ENCODE data around the gene MT1F. TPM values are rescaled to one million over a fixed set of nuclear protein-coding genes. Genes with fewer than 3 reads are reported as not detected.

The MT1F gene
- 11.8 to 21.5 TPM (median 13.0 TPM) in 5 replicates for total RNA-seq (2022; extraction: Qiagen RNA extraction)

GRCh38 chr16:56657555-56658326 is at the start of gene MT1F:
Gene MT1F (plus strand): TSS chr16:56657959. CDS start chr16:56658059, 100 bp downstream.

GRCh38 chr16:56608043-56608875 is 49.5 kb upstream of the MT1F start, which contains the start of gene MT2A:
Gene MT2A (plus strand): TSS chr16:56608584. CDS start chr16:56608656, 72 bp downstream.

GRCh38 chr16:56625140-56625942 is 32.4 kb upstream of the MT1F start, which contains the start of gene MT1E:
Gene MT1E (plus strand): TSS chr16:56625781. CDS start chr16:56625852, 71 bp downstream.

DNA sequence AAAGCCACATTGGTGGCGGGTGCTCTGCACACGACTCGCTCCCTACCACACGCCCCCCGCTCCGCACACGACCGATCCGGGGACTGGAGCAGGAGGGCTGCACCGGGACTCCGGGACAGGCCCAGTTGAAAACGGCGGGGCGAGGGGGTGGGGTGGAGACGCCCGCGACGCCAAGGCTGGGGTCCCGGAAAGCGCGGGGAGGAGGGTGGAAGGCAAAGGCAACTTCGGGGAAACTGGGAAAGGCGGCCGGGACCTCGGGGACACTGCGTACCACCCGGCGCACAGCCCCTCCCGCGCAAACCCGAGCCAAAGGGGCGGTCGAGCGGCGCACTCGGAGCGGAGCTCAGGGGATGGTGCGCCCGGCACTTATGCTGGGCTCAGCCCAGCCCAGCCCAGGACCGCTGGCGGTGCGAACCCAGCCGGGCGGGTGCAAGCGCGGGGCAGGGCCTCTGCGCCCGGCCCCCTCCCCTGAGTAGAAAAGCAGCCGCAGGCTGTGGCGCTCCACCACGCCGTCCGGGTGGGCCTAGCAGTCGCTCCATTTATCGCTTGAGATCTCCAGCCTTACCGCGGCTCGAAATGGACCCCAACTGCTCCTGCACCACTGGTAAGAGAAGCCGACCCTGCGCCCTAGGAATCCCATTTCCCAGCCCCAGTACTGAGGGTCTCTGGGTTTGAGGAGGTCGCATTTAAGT is 25.5 kb upstream of the MT1F start, which contains the start of gene MT1M:
Gene MT1M, plus strand, starts transcription at position 504 of the 692 bp plus-strand sequence. Its CDS starts 73 bp downstream, at position 577.

DNA sequence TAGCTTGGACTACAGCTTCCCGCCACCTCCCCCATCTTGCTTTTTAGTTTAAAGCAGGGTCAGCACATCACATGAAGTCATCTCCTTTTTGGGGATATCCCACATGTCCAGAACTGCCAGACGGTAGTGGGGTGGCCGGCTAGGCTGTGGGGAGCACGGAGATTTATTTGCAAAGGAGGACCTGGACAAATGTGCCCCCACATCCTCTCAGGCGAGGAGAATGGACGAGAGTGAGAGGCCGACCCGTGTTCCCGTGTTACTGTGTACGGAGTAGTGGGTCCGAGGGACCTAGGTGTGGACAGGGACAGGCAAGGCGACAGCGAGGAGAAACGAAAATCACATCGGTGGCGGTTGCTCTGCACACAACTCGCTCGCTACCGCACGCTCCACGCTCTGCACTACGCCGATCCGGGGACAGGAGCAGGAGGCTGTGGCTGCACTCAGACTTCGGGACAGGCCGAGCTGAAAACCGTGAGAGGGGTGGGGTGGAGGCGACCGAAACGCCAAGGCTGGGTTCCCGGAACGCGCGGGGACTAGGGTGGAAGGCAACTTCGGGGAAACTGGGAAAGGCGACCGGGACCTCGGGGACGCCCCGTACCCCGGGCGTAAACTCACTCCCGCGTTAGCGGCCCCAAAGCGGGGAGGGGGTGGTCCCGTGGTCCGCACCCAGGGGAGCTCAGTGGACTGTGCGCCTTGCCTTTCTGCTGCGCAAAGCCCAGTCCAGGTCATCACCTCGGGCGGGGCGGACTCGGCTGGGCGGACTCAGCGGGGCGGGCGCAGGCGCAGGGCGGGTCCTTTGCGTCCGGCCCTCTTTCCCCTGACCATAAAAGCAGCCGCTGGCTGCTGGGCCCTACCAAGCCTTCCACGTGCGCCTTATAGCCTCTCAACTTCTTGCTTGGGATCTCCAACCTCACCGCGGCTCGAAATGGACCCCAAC is 19.7 kb upstream of the MT1F start, which contains the start of gene MT1A:
Gene MT1A, plus strand, starts transcription at position 853 of the 937 bp plus-strand sequence. Its CDS starts 73 bp downstream, at position 926.

DNA sequence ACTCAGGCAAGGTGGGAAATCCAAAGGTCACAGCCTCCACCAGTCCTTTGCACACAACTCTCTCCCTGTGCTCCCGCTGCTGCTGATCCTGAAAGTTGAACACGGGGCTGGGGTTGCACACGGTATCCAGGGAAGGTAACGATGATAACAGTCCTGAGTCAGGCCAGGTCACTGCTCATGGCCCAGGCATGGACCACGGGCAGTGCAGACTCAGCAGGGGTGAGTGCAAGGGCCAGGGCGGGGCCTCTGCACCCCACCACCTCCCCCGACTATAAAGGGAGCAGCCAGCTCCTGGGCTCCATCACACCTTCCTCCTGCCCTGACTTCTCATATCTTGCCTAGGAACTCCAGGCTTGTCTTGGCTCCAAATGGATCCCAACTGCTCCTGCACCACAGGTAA is 6.2 kb upstream of the MT1F start, which contains the start of gene MT1B:
Gene MT1B, plus strand, starts transcription at position 301 of the 400 bp plus-strand sequence. Its CDS starts 68 bp downstream, at position 369.

GRCh38 chr16:56667581-56668571 is 10.1 kb downstream of the MT1F start, which contains the start of gene MT1G:
Gene MT1G (minus strand): TSS chr16:56668065. CDS start chr16:56667993, 72 bp downstream.

DNA sequence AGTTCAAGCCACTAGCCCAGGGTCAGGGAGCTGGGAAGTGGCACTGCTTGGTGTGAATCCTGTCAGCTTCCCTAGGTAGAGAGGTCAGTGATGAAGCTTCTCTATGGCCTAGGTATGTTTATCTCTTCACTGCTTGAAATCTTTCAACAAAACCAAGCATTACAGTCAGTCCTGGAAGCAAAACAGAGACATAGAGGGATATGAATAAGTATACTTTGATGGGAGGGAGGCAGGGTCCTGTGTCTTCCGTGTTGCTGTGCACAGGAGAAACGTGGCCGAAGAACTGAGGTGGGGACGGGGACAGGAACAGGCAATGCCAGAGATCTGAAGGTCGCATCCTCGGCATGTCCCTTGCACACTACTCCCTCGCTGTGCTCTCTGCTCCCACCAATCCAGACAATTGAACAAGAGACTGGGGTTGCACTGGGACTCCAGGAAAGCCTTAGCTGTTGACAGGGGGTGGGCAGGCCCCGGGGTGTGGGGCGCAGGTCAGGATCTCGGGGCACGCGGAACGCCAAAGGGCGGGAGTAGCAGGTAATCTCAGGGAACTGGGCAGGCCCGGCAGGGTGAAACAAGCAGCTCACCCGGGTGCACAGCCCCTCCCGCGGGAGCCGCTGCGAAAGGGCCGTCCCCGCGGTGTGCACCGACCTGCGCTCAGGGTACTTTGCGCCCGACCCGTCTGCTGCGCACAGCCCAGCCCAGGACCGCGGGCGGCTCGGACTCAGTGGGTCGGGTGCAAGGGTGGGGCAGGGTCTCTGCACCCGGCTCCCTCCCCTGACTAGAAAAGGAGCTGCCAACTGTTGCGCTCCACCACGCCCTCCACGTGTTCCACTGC is 11.5 kb downstream of the MT1F start, which contains the start of gene MT1H:
Gene MT1H, plus strand, starts transcription at position 810 of the 835 bp plus-strand sequence. CDS start 71 bp downstream, outside the sequence.

GRCh38 chr16:56681939-56682702 is 24.4 kb downstream of the MT1F start, which contains the start of gene MT1X:
Gene MT1X (plus strand): TSS chr16:56682470. CDS start chr16:56682541, 71 bp downstream.

Other genes with a start within 250 kb of the MT1F start
- 57.4 to 72.4 TPM (median 64.9 TPM) in 5 replicates for gene AMFR, start 232.4 kb upstream of the MT1F start, total RNA-seq (2022; extraction: Qiagen RNA extraction)
- 94.5 to 123 TPM (median 114 TPM) in 5 replicates for gene NUDT21, start 206.6 kb upstream of the MT1F start, total RNA-seq (2022; extraction: Qiagen RNA extraction)
- gene OGFOD1, start 206.4 kb upstream of the MT1F start, total RNA-seq (2022; extraction: Qiagen RNA extraction) = 67.4 to 106 TPM (median 73.5 TPM) in 5 replicates
- 15.9 to 24.3 TPM (median 18.7 TPM) in 5 replicates for gene BBS2, start 137.9 kb upstream of the MT1F start, total RNA-seq (2022; extraction: Qiagen RNA extraction)
- gene MT4, start 92.9 kb upstream of the MT1F start, total RNA-seq (2022; extraction: Qiagen RNA extraction) = not detected in 5 replicates
- gene MT3, start 68.4 kb upstream of the MT1F start, total RNA-seq (2022; extraction: Qiagen RNA extraction) = 0.28 to 0.43 TPM in 2 of 5 replicates, not detected in the others
- gene MT2A, start 49.4 kb upstream of the MT1F start, total RNA-seq (2022; extraction: Qiagen RNA extraction) = 843 to 1,140 TPM (median 930 TPM) in 5 replicates
- not detected in 5 replicates for gene MT1E, start 32.2 kb upstream of the MT1F start, total RNA-seq (2022; extraction: Qiagen RNA extraction)
- gene MT1M, start 25.3 kb upstream of the MT1F start, total RNA-seq (2022; extraction: Qiagen RNA extraction) = not detected in 5 replicates
- gene MT1A, start 19.3 kb upstream of the MT1F start, total RNA-seq (2022; extraction: Qiagen RNA extraction) = 17.2 to 22.0 TPM (median 18.8 TPM) in 5 replicates
- gene MT1B, start 6.1 kb upstream of the MT1F start, total RNA-seq (2022; extraction: Qiagen RNA extraction) = 0.30 TPM in 1 of 5 replicates, not detected in the others
- not detected in 5 replicates for gene MT1G, start 10.1 kb downstream of the MT1F start, total RNA-seq (2022; extraction: Qiagen RNA extraction)
- gene MT1H, start 11.9 kb downstream of the MT1F start, total RNA-seq (2022; extraction: Qiagen RNA extraction) = not detected in 5 replicates
- 213 to 332 TPM (median 241 TPM) in 5 replicates for gene MT1X, start 24.5 kb downstream of the MT1F start, total RNA-seq (2022; extraction: Qiagen RNA extraction)
- gene NUP93, start 72.2 kb downstream of the MT1F start, total RNA-seq (2022; extraction: Qiagen RNA extraction) = 87.0 to 104 TPM (median 101 TPM) in 5 replicates
- 0.02 TPM in 1 of 5 replicates, not detected in the others for gene SLC12A3, start 207.2 kb downstream of the MT1F start, total RNA-seq (2022; extraction: Qiagen RNA extraction)